Middle frontal gyrus (tissue), 1 donor: ENCODE data around the gene HES3.
A peak's percentile ranks its signal among the peaks of the same experiment; 100 is the strongest.

Experiments
- DNase-seq: peaks from one replicate; pipeline ENCODE4 v3.0.0-alpha.2; 2015; ENCODE audit warnings: low spot score; ENCODE audit errors: extremely low spot score

HES3 gene

DNA sequence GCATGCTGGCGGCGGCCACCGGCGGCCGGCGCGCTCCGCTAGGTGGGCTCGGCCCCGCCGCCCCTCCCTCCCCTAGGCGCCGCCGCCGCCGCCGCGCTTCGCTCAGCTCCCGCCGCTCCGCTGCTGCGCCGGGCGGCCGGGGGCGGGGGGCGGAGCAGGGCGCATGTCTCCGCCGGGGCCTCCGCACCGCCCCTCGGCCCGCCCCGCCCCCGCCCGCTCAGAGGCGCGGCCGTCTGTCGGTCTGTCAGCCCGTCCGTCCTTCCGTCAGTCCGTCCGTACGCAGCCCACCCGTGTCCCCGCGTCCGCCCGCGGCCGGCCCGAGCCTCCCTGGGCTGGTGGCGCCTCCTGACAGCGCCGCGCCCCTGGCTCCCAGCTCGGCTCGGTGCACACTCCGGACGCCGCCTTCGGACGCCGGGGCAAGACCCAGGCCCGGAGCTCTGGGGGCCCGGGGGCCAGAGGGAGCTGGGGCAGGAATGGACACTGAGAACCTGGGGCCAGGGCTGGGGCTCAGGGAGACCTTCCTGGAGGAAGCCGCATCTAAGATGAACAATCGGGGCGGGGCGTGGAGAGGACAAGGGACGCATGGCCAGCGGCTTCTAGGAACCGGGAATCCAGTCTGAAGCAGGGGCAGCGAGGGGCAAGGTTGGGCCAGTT is 17.1 kb downstream of the HES3 start, which contains the start of gene GPR153:
TSS of gene GPR153 (minus strand) at position 138 of the 654 bp plus-strand sequence. CDS start 6,193 bp downstream, outside the sequence.
- DNase-seq: no peak

DNA sequence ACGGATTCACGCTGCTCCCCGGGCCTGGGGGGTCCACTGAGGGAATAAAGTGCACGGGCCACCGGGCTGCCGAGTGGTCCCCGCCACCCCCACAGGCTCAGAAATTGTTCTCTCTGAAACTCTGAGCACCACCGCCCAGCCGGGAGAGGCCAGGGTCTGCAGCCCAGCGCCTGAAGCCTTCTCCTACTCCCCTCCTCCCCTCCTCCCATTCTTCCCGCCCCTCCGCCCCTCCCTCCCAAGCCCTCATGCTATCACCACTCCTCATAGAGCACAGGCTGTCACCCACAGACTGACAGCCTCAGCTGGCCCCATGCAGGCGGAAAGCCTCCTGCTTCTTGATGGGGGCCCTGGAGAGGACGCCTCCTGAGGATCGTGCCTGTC is 17.6 kb downstream of the HES3 start:
- DNase-seq: no peak

DNA sequence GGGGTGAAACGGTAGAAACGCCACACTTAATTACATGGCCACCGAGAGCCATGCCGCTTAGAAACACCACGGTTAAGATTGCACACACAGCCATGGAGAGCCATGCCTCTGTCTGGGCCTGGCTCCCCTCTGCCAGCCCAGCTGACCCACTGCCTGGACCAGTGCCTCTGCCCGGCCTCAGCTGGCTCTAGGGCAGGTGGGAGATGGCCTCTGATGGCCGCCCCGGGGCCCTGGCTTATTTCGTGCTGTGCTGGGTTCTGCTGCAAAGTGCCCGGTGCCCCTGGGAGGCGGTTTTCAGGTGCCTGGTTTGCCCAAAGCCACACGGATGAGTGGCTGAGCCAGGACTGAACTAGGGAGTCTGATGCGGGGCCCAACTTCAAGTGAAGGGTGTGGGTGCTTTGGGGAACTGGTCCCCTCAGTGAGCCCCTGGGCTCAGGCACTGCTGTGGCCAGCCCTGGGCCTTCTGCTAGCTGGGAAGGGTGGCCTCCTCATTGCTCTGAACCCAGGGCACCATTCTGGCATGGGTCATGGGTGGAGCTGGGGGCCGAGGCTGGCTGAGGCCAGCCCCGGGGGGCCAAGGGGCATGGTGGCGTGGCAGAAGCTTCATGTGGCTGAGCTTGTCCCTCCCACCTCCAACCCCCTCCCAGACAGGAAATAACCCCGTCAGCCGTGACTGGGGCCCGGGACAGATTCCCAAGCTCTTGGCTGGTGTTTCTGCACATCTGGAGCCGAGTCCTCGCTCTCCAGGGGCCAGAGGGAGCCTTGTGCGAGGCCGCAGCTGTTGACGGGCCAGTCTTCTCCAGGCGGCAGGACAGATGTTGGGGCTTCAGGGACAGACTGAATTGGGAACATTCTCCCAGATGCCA is 18.8 kb downstream of the HES3 start:
- no peak for DNase-seq

- no peak for DNase-seq
Measured at GRCh38 chr1:6263716-6264115, 19.7 kb downstream of the HES3 start.

DNA sequence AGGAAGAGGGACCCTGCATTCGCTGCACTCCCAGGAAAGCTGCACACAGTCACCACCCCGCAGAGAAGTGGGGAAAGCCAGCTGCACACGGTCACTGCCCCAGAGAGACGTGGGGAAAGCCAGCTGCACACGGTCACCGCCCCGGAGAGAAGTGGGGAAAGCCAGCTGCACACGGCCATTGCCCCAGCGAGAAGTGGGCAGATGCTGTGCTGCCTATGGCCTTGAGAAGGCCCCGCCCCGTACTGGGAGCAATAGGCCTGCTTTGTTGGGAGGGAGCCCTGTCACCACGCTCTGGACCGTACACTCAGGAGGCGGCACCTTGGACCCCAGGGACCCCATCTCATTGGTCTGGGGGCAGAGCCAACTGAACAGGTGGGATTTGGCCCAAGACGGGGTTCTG is 21.2 kb downstream of the HES3 start:
- no peak for DNase-seq

DNA sequence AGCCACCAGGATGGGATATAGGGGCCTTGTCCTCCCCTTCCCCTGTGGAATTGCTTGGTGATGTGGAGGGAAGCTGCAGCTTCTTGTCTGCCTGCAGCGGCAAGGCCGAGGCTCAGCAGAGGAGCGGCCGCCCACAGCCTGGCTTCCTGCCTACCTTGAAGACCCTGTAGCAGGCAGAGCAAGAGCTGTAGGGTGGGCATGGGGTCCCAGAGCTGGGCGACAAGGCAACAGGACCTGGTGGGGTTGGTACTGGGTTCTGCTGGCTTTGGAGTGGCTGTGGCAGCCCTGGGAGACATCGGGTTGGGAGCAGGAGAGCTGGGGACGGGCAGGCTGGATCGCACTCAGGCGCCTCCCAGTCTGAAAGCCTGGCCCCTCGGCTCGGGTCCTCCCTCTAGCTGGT is 22.7 kb downstream of the HES3 start:
- DNase-seq: no peak

DNA sequence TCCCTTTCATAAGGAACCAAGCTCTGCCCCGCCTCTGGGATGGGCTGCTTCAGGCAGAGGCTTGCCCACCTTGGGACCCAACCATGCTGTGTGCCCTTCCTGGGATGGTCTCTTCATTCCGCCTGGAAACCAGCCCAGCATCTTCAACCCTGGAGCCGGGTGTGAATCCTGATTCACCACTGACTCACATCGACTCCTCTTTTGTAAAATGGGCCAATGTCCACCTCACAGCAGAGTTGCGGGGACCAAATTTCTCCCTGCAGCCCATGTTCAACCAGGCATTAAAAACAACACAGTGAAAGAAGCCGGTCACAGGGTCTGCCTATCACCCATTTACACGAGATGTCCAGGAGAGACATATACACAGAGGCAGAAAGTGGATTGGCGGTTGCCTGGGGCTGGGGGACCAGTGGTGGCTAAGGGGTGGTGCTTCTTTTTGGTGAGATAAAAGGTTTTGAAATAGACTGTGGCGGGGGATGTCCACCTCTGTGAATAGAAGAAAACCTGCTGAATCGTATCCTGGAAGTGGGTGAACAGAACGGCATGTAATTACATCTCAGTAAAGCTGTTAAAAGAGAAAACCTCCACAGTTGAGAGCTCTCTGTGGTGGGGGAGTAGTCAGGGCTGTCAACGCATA is 23.8 kb downstream of the HES3 start:
- DNase-seq: no peak

GRCh38 chr1:6268415-6268814 is 24.4 kb downstream of the HES3 start:
- no peak for DNase-seq

GRCh38 chr1:6269296-6269695 is 25.3 kb downstream of the HES3 start:
- DNase-seq: no peak

- no peak for DNase-seq
Measured at GRCh38 chr1:6269720-6270400, 25.9 kb downstream of the HES3 start.

- DNase-seq: no peak
Measured at GRCh38 chr1:6270401-6270800, 26.4 kb downstream of the HES3 start.

DNA sequence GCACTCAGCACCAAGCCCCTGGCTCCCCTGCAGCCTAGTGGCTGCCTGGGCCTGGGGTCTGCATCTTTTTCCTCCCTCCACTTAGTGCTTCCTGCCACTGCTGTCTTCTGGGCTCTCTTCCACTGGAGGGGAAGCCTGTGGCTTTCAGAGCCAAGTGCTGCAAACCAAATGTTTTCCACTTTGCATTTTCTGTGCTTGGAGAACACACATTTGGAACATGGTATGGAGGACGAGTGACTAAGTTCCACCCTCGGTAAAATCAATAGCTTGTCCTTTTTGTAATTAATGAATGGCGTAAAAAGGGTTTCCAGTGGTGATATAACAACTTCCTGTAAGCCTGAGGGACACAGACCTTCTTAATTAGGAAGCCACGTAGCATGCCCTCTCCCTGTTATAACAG is 27.0 kb downstream of the HES3 start:
- no peak for DNase-seq

GRCh38 chr1:6271554-6271953 is 27.6 kb downstream of the HES3 start:
- no peak for DNase-seq

GRCh38 chr1:6272452-6272851 is 28.5 kb downstream of the HES3 start:
- no peak for DNase-seq

- no peak for DNase-seq
Measured at GRCh38 chr1:6272868-6273267, 28.9 kb downstream of the HES3 start.

DNA sequence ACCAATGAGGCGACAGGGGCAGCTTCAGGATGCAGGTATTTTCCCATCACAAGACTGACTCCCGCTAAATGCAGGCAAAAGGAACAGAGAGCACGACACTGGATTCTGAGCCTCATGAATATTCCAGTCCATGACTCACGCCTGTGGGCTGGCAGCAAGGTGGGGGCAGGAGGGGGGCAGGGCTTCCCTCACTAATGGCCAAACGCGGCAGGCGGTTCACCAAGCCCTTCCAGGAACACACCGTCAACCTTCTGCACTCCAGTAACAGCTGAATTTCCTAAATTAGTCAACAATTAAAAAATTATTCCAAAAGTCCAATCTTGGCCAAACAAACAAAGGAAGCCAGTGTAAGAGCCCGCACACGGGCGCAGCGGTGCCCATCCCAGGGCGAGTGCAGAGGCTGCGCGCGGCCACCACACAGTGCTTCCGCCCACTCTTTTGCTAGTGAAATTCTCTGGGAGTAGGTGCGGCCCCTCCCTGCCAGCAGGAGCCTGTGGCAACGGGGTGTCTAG is 29.5 kb downstream of the HES3 start:
- peak; percentile 28 for DNase-seq

GRCh38 chr1:6274102-6274501 is 30.1 kb downstream of the HES3 start:
- DNase-seq: no peak

DNA sequence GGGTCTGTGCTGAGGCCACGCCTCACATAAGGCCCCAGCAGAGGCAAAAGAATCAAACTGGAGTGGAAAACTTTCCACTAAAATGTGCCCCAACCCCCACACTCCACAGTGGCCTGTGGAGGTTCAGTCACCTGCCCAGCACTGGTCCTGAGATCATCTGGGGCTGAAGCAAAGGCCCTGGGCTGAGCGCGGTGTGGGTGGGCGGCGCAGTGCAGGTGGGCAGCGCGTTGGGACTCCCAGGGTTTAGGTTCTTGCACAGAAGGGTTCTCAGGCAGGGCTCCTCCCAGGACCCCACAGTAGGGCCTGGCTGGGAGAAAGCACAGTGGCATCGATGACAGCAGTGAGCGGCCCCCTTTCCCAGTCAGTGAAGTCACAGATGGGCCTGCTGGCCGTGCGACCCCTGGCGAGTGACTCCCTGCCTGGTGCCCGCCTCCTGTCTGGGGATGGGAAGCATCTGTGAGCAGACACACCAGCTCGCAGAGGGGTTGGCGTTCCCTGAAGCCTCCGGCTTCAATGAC is 30.7 kb downstream of the HES3 start:
- DNase-seq: no peak

DNA sequence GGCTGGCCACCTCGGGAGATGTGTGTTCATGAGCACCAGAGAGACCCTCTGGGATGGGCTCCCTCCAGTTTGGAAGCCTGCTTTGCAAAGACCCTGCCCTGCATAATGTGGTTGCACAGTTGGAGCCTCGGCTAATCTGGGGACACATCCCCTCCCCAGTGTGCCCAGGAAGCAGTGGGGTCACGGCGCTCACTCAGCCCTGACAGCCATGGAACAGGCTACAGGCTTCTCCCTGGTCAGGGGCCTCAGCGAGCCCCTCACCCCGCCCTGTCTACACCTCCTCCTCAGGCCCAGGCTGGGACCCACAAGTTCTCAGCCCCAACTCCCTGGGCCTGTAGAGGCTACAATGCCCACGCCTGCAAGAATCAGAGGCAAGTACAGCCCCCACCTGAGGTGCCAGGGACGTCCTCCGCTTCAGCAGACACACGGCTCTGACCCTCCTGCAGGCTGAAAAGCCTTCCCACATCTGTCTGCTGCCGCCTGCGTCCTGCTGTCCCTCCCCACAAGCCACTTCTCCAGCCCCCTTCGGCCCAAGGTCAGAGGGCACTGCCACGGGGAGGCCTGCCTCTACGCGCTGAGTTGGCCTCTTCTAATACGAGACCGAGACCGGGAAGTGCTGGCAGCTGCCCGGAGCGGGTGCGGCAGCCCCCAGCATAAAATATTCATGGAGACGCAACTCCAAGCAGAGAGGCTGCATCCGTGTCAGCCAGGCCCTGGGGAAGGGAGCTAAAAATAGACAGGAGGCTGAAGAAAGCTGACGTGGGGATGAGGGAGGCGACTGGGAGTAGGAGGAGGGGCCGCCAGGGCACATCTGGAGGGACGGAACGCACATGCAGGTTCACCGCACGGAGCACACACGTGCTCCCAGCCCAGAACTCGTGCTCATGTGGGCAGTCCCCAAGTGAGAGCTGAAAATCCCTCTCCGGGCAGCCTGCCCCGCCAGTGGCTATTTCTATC is 32.1 kb downstream of the HES3 start:
- DNase-seq: no peak
